GM12878 (cell line): Measurements from ENCODE around the gene MRGPRE. TPM values are rescaled to one million over a fixed set of nuclear protein-coding genes. Genes with fewer than 3 reads are reported as not detected.

ENCODE experiments used
- ATAC-seq: fragments of 200-7000 bp; cut with Tn5 transposase; 3 replicates; pipeline ENCODE4 v1.9.1; 2020; ENCODE audit warnings: mild to moderate bottlenecking, moderate library complexity
- BruUV-seq: library from RNA; stranded (reverse); fragments of 400-500 nt; replicated peaks from 2 replicates; lab custom pipeline; 2021; lab: Mats Ljungman, UMichigan
- CTCF ChIA-PET: fragments of 300-600 bp; sonication (Branson Sonifier 250); formaldehyde crosslinking; extraction: SDS; loops from one replicate; lab custom pipeline; 2021; ENCODE audit warnings: inconsistent platforms; lab: Yijun Ruan, JAX
- POLR2A ChIA-PET: fragments of 350-600 bp; formaldehyde crosslinking; extraction: SDS; loops from one replicate; lab custom pipeline; 2021; ENCODE audit warnings: inconsistent platforms; lab: Charles Lee
- RAD21 ChIA-PET: fragments of 300-600 bp; sonication (Branson Sonifier 250); formaldehyde crosslinking; loops from one replicate; lab custom pipeline; 2023; ENCODE audit warnings: antibody characterized with exemption; ENCODE audit not compliant: unreplicated experiment; lab: Charles Lee
- SMC1A ChIA-PET: fragments of 300-600 bp; sonication (Branson Sonifier 250); formaldehyde crosslinking; loops from one replicate; lab custom pipeline; 2023; ENCODE audit not compliant: unreplicated experiment, uncharacterized antibody; lab: Charles Lee
- DNase-seq: peaks from one replicate; pipeline ENCODE4 v3.0.0-alpha.2; 2011; ENCODE audit warnings: low read depth, low spot score
- FAIRE-seq: peaks from 3 replicates; lab custom pipeline; 2011; peaks lifted over from hg19 to GRCh38; lab: Jason Lieb, UNC
- H2AFZ ChIP-seq: 2 replicates; pipeline ENCODE4 v1.6.0; 2011; ENCODE audit warnings: low read depth, low read length, control low read depth; ENCODE audit not compliant: control insufficient read depth
- H3K27ac ChIP-seq: 2 replicates; pipeline ENCODE4 v1.5.1; 2011; ENCODE audit warnings: control low read depth; ENCODE audit not compliant: control insufficient read depth, insufficient read depth
- H3K27me3 ChIP-seq, 2 experiments: replicated peaks in 1 of 2; 2 replicates each; pipeline versions ENCODE4 v1.6.0 to v1.6.1; 2011; ENCODE audit warnings: low read length in 1 of 2; ENCODE audit not compliant: control insufficient read depth in 2 of 2, insufficient read depth in 2 of 2
- H3K36me3 ChIP-seq, 2 experiments: 2 replicates each; pipeline ENCODE4 v1.5.1; 2011; ENCODE audit warnings: low read length in 1 of 2; ENCODE audit not compliant: control insufficient read depth in 2 of 2, insufficient read depth in 2 of 2
- H3K4me1 ChIP-seq: 2 replicates; pipeline ENCODE4 v1.6.1; 2011; ENCODE audit warnings: mild to moderate bottlenecking, low read length, moderate library complexity, mixed read lengths; ENCODE audit not compliant: control insufficient read depth, insufficient read depth
- H3K4me2 ChIP-seq: 2 replicates; pipeline ENCODE4 v1.6.0; 2011; ENCODE audit warnings: control low read depth; ENCODE audit not compliant: control insufficient read depth, insufficient read depth
- H3K4me3 ChIP-seq: fragments of 200-600 bp; sonication (generic); 2 replicates; pipeline ENCODE4 v1.5.1; 2016
- H3K79me2 ChIP-seq: 2 replicates; pipeline ENCODE4 v1.6.0; 2011; ENCODE audit warnings: low read length; ENCODE audit not compliant: control insufficient read depth, insufficient read depth
- H3K9ac ChIP-seq: 2 replicates; pipeline ENCODE4 v1.8.0; 2011; ENCODE audit warnings: low read length, control low read depth, mixed read lengths; ENCODE audit not compliant: control insufficient read depth, insufficient read depth
- H3K9me3 ChIP-seq: replicated peaks from 3 replicates; pipeline ENCODE4 v1.5.1; 2011; ENCODE audit warnings: mild to moderate bottlenecking, low read length; ENCODE audit not compliant: control insufficient read depth, insufficient read depth
- H4K20me1 ChIP-seq: 2 replicates; pipeline ENCODE4 v1.6.0; 2011; ENCODE audit not compliant: control insufficient read depth, insufficient read depth
- CBX3 ChIP-seq: fragments of 200-600 bp; sonication (generic); IDR thresholded peaks from 2 replicates; pipeline ENCODE4 v1.6.1; 2016; ENCODE audit warnings: low read depth, borderline replicate concordance
- IRF4 ChIP-seq: IDR thresholded peaks from 2 replicates; pipeline ENCODE4 v1.6.1; 2011; ENCODE audit warnings: low read depth, low read length
- IRF5 ChIP-seq: fragments of 450-650 bp; IDR thresholded peaks from 2 replicates; pipeline ENCODE4 v1.6.1; 2017; ENCODE audit warnings: borderline replicate concordance
- MYB ChIP-seq: fragments of 150-350 bp; IDR thresholded peaks from 2 replicates; pipeline ENCODE4 v1.6.1; 2014; ENCODE audit warnings: mild to moderate bottlenecking, low read depth, low read length, borderline replicate concordance
- ZNF687 ChIP-seq: fragments of 450-650 bp; IDR thresholded peaks from 2 replicates; pipeline ENCODE4 v1.6.1; 2017; ENCODE audit warnings: mild to moderate bottlenecking, moderate library complexity
- WGBS: methylation state at CpG from one replicate; pipeline ENCODE4 v1.1.6; 2016; ENCODE audit warnings: low lambda C conversion rate; ENCODE audit not compliant: insufficient replicate concordance, insufficient coverage; ENCODE audit errors: missing lambda C conversion rate; 5-methylcytosine and 5-hydroxymethylcytosine counted together
- in situ Hi-C: fragments of 300-500 bp; cut with MboI; formaldehyde crosslinking; loops from 9 replicates; pipeline ENCODE4 v1.14.3; 2018; ENCODE audit warnings: mixed read lengths
- intact Hi-C: fragments of 100-400 bp; cut with micrococcal nuclease; formaldehyde crosslinking; loops from one replicate; pipeline ENCODE4 v1.14.2; 2022; ENCODE audit not compliant: unreplicated experiment
- polyA plus RNA-seq, 11 experiments: library from polyadenylated mRNA; depleted of rRNA in 4 of 11; unstranded in 6 of 11; stranded (reverse) in 5 of 11; fragments of >200 nt; fragmentation: Nextera tagmentation in 4 of 11; fragmentation: Illumina TruSeq in 1 of 11; extraction: Ambion mirVana in 4 of 11; extraction: Trizol in 1 of 11; gene quantifications; 1 replicate in 1 of 11; 2 replicates in 10 of 11; pipeline versions ENCODE4 v1.2.1 to v1.2.3, GENCODE V29; 2011 to 2016; ENCODE audit warnings: inconsistent platforms in 2 of 11, missing spikeins in 2 of 11, low read depth in 1 of 11
- total RNA-seq, 4 experiments: library from RNA; depleted of rRNA in 3 of 4; stranded (reverse); fragments of >200 nt in 3 of 4; fragmentation: Illumina TruSeq in 1 of 4; extraction: Trizol in 1 of 4; gene quantifications; 2 replicates each; pipeline versions ENCODE4 v1.2.1 to v1.2.3, GENCODE V29; 2013 to 2021

The MRGPRE gene
- total and polyA plus RNA-seq, 10 of the 15 experiments (the other 5 are each of a cell fraction or from before 2014, with no cell fraction given): 0.34 TPM; not detected in 9

- no TSS peak for BruUV-seq
- Histone ChIP-seq H3K4me2 (no peak overlapping the region), H3K9ac (no peak overlapping the region), H3K36me3 (no peaks in the 10 kb centered on the region), H2AFZ (no peak overlapping the region), H3K79me2 (no peaks in the 10 kb centered on the region), H3K4me1 (no peaks in the 10 kb centered on the region), H3K9me3 (no peaks in the 10 kb centered on the region), H4K20me1 (no peaks in the 10 kb centered on the region), H3K4me3 (no peak overlapping the region), H3K27me3 (peaks cover 0 to 2% of the 10 kb centered on the region in 2 experiments; a peak in 3 of 4 replicates), H3K27ac (no peak overlapping the region)
- ChIA-PET CTCF (no interaction called here), SMC1A (no interaction called here), RAD21 (no interaction called here), POLR2A (no interaction called here)
- ATAC-seq (no peak), DNase-seq (no peak), FAIRE-seq (no peak)
- TF ChIP-seq MYB (no peak), IRF5 (no peak), IRF4 (no peak), CBX3 (no peak), ZNF687 (no peak)
- 21% methylated on average over 43 of the region's 51 CpGs for WGBS
- intact Hi-C loops (no loop called here), in situ Hi-C loops (no loop called here)
Observed at GRCh38 chr11:3203221-3204043, 28.8 kb downstream of the MRGPRE start.
